ES-I3 (cell line): Measurements from ENCODE around the gene GOLIM4.

Experiments
- H3K36me3 ChIP-seq: 2 replicates; pipeline ENCODE4 v1.6.1; 2013; ENCODE audit warnings: mild to moderate bottlenecking, low read length, control low read depth, moderate library complexity; ENCODE audit not compliant: insufficient read depth
- H3K4me1 ChIP-seq: 2 replicates; pipeline ENCODE4 v1.6.1; 2013; ENCODE audit warnings: mild to moderate bottlenecking, control low read depth, low read length; ENCODE audit not compliant: insufficient read depth
- H3K9ac ChIP-seq: 2 replicates; pipeline ENCODE4 v1.6.1; 2013; ENCODE audit warnings: low read depth, mild to moderate bottlenecking, low read length, moderate library complexity
- H3K9me3 ChIP-seq: 2 replicates; pipeline ENCODE4 v1.6.1; 2013; ENCODE audit warnings: mild to moderate bottlenecking, low read length, moderate library complexity; ENCODE audit not compliant: control insufficient read depth, insufficient read depth

GOLIM4 gene

DNA sequence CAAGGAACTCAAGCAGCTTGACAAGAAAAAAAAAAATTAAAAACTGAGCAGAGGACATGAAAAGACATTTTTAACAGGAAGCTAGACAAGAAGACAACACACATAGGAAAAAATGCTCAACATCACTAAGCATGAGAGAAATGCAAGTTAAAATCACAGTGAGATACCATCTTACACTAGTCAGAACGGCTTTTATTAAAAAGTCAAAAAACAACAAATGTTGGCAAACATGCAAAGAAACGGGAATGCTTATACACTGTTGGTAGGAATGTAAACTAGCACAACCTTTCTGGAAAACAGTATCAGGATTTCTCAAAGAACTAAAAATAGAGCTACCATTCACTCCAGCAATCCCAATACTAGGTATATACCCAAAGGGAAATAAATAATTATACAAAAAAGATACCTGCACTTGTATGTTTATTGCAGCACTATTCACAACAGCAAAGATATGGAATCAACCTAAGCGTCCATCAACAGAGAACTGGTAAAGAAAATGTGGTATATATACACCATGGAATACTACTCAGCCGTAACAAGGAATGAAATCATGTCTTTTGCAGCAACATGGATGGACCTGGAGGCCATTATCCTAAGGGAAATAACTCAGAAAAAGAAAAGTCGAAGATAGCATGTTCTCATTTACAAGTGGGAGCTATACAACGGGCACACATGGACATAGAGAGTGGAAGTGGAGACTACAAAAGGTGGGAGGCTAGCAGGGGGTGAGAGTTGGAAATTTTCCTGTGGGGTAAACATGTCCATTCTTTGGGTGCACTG is 5.2 kb downstream of the GOLIM4 start:
- no peaks in the 10 kb centered on the region for H3K9me3 ChIP-seq
- H3K4me1 ChIP-seq: peaks cover 37% of the 10 kb centered on the region; the same call in 1 of the 2 replicates
- no peaks in the 10 kb centered on the region for H3K36me3 ChIP-seq
- H3K9ac ChIP-seq: no peak overlapping the region

- H3K9me3 ChIP-seq: no peaks in the 10 kb centered on the region
- H3K36me3 ChIP-seq: no peaks in the 10 kb centered on the region
- H3K9ac ChIP-seq: no peak overlapping the region; the same call in 1 of the 2 replicates
- H3K4me1 ChIP-seq: peaks cover 37% of the 10 kb centered on the region; the same call in 1 of the 2 replicates
Observed at GRCh38 chr3:168089179-168089771, 6.4 kb downstream of the GOLIM4 start.

DNA sequence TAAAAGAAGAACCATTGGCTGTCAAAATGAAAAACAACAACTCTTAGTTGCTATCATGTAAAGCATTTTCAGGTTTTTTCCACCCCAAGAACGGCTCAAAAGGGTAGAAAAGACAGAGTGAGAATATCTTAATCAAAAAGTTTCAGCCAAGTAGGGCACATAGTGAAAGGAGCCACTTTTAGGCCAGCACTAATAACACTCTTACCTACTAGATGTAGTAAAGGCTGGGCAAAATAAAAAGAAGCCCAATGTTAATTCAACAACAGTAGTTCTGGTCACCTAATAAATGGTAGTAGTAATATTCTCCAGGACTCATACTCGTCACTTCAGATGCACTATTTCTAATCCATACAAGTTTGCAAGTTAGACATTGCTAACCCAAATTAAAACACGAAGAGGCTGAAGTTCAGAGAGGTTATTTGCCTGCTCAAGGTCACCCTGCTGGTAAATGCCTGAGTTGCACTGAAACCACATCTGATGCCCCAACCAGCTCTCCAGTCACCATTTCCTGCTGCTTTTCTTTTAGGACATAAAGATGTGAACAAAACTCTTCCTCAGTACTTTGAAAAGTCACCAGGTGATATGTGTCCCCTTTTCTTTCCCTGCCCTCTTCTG is 7.5 kb downstream of the GOLIM4 start:
- H3K4me1 ChIP-seq: peaks cover 29% of the 10 kb centered on the region; the same call in 1 of the 2 replicates
- no peaks in the 10 kb centered on the region for H3K9me3 ChIP-seq
- H3K36me3 ChIP-seq: no peaks in the 10 kb centered on the region
- no peak overlapping the region for H3K9ac ChIP-seq

DNA sequence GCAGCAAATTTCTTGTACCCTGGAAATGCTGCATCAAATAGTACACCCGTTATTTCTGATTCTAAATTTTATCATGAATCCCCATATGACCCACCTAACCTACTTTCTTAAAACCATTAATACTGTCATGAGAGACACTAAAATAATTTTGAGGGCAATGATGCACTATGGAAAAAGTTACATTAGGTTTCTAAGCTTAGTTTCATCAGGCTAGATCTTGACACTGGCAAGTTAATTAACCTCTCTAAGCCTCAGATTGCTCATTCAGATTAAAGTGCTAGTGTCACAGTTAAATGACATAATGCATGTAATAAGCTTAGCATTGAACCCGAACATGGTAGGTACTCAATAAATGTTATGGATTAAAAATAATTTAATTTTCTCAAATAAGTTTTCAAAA is 8.2 kb downstream of the GOLIM4 start:
- Histone ChIP-seq H3K36me3 (no peaks in the 10 kb centered on the region), H3K4me1 (peaks cover 24% of the 10 kb centered on the region; the same call in 1 of the 2 replicates), H3K9ac (no peak overlapping the region), H3K9me3 (no peaks in the 10 kb centered on the region)

DNA sequence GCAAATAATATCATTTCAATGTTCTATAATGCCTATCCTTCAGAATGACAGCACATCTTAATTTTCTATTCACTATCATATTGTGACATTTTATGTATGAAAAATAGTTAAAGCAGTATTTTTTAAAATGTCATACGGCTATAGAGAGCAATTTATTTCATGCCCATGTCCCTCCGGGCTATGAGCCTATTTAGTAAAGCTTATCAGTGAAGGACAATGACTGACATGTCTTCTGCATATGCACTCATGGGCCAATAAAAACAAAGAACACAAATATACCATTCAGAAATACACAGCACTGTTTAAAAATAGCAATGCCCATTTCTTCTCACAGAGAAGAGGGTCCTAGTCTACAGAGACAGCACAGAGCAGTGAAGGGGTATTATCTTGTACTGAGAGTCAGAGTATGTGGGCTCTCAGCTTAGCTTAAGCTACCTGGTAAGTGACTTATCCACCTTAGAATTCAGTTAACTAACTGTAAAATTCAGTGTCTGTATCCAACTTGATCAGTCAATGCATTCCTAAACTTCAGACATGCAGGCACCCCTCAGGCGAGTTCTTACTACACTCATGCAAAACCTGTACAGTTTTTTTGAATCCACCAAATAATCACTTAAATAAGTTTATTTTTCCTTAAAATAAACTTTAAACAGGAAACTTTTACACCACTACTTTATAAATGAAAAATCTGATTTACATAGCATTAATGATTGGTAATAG is 9.0 kb downstream of the GOLIM4 start:
- H3K4me1 ChIP-seq: peaks cover 24% of the 10 kb centered on the region; the same call in 1 of the 2 replicates
- H3K9me3 ChIP-seq: no peaks in the 10 kb centered on the region
- H3K36me3 ChIP-seq: no peaks in the 10 kb centered on the region
- H3K9ac ChIP-seq: no peak overlapping the region

- H3K9ac ChIP-seq: no peak overlapping the region
Observed at GRCh38 chr3:168085491-168086119, 10.1 kb downstream of the GOLIM4 start.

DNA sequence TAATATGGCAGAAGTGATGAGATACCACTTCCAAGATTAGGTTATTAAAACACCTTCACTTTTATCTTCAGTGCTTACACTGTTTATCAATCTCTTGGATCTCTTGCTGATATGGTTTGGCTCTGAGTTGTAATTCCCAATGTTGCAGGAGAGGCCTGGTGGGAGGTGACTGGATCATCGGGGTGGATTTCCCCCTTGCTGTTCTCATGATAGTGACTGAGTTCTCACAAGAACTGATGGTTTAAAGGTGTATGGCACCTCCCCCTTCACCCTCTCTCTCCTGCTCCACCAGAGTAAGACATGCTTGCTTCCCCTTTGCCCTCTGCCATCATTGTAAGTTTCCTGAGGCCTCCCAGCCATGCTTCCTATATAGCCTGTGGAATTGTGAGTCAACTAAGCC is 11.8 kb downstream of the GOLIM4 start:
- no peak overlapping the region for H3K9ac ChIP-seq
- peaks cover 29% of the 10 kb centered on the region for H3K4me1 ChIP-seq

More at GRCh38 chr3:168085491-168086119, 10.1 kb downstream of the GOLIM4 start:
- H3K9me3 ChIP-seq: no peaks in the 10 kb centered on the region
- no peaks in the 10 kb centered on the region for H3K36me3 ChIP-seq
- H3K4me1 ChIP-seq: peaks cover 32% of the 10 kb centered on the region

DNA sequence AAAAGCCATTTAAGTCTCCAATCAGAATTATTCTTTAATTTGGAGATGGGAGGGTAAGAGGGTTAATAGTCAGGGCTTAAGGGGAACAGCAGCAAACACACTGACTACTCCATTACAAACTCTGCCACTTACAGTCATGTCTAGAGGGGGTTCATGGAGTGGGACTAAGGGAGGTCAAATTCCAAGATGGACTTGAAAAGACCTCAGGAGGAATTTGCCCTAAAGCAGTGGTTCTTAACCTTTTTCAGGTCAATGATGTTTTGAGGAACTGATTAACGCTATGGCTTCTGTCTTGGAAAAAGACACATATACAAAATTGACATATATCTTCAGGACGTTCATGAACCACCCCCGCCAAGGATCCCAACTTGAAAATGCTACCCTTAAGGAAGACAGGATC is 13.9 kb downstream of the GOLIM4 start:
- no peak overlapping the region for H3K9ac ChIP-seq
- no peaks in the 10 kb centered on the region for H3K9me3 ChIP-seq
- H3K36me3 ChIP-seq: no peaks in the 10 kb centered on the region
- H3K4me1 ChIP-seq: peaks cover 23% of the 10 kb centered on the region

More for the DNA sequence above, 11.8 kb downstream of the GOLIM4 start:
- H3K9me3 ChIP-seq: no peaks in the 10 kb centered on the region
- H3K36me3 ChIP-seq: no peaks in the 10 kb centered on the region

GRCh38 chr3:168081171-168081771 is 14.5 kb downstream of the GOLIM4 start:
- H3K36me3 ChIP-seq: no peaks in the 10 kb centered on the region
- H3K9me3 ChIP-seq: no peaks in the 10 kb centered on the region
- H3K9ac ChIP-seq: no peak overlapping the region

GRCh38 chr3:168080499-168081170 is 15.1 kb downstream of the GOLIM4 start:
- Histone ChIP-seq H3K9ac (no peak overlapping the region), H3K36me3 (no peaks in the 10 kb centered on the region), H3K4me1 (peaks cover 23% of the 10 kb centered on the region), H3K9me3 (no peaks in the 10 kb centered on the region)

More at GRCh38 chr3:168081171-168081771, 14.5 kb downstream of the GOLIM4 start:
- H3K4me1 ChIP-seq: peaks cover 23% of the 10 kb centered on the region

- Histone ChIP-seq H3K9me3 (no peaks in the 10 kb centered on the region), H3K9ac (no peak overlapping the region), H3K4me1 (peaks cover 23% of the 10 kb centered on the region), H3K36me3 (no peaks in the 10 kb centered on the region)
Observed at GRCh38 chr3:168080022-168080421, 15.7 kb downstream of the GOLIM4 start.

GRCh38 chr3:168077091-168077490 is 18.6 kb downstream of the GOLIM4 start:
- Histone ChIP-seq H3K4me1 (peaks cover 21% of the 10 kb centered on the region), H3K9ac (no peak overlapping the region), H3K9me3 (no peaks in the 10 kb centered on the region), H3K36me3 (no peaks in the 10 kb centered on the region)

DNA sequence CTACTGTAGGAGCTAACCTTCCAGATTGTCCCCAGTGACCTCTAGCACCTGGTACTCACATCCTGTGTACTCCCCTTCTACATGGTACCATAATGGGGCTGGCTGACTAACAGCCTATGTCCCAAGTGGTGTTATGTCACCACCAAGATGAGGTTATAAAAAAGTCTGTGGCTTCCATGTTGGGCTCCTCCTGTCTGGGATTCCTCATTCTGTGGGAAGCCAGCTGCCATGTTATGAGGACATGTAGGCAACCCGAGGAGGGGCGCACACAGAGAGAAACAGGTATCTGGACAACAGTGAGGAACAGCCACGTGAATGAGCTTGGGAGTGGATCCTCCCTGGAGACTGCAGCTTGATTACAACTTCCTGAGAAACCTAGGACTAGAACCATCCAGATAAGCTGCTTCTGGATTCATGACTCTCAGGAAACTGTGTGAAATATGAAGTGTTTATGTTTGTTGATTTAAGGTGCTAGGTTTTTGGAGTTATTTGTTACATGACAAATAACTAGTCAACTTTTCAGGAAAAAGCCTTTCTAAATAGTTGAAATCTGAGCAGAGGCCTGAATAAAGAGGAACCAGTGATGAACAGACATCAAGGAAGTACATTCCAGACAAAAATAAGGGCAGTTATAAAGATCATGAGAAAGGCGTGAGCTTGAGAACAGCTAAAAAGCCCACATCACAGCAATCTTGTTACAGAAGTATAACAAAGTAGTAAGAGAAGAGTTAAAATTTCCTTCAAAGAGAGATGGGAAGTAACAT is 21.7 kb downstream of the GOLIM4 start:
- no peaks in the 10 kb centered on the region for H3K36me3 ChIP-seq
- peaks cover 17% of the 10 kb centered on the region for H3K4me1 ChIP-seq
- H3K9ac ChIP-seq: no peak overlapping the region
- H3K9me3 ChIP-seq: no peaks in the 10 kb centered on the region
